Measurements from ENCODE around the gene HLCS.

Gene HLCS

GRCh38 chr21:36848730-36849274, 117.7 kb downstream of the HLCS start:
- no peaks in the 10 kb centered on the region for H3K9me3 ChIP-seq (ENCODE audit: control insufficient read depth, insufficient read depth, low read depth, low read length)
- peaks cover 7% of the 10 kb centered on the region for H3K4me1 ChIP-seq (ENCODE audit: control insufficient read depth, insufficient read depth, low read length)
- H3K27ac ChIP-seq (ENCODE audit: extremely low read depth, low read depth, low read length), result no peak overlapping the region
- H3K36me3 ChIP-seq (ENCODE audit: control insufficient read depth in 2 of 2, insufficient read depth in 1 of 2, low read length in 2 of 2), result no peaks in the 10 kb centered on the region
- no peak overlapping the region for H3K4me3 ChIP-seq (ENCODE audit: low read depth, low read length)
- TF ChIP-seq ZNF211 (tag by site-specific recombination; IDR thresholded peaks at IDR 0.05; ENCODE audit: low read depth) (peak; percentile 73; the same call in 1 of the 2 replicates), REPIN1 (tag by site-specific recombination; IDR thresholded peaks at IDR 0.05; ENCODE audit: low read depth) (no peak)
- POLR2A ChIA-PET, result no interaction called here
- CTCF ChIA-PET, result interaction anchor here (0.6 to 1.0 kb wide), 6 partner anchors 22 to 499 kb away, joined by 3 to 5 read pairs (median 4); no protein-coding TSS in a partner anchor

- no peaks in the 10 kb centered on the region for H3K36me3 ChIP-seq (ENCODE audit: control insufficient read depth in 2 of 2, insufficient read depth in 1 of 2, low read length in 2 of 2)
- H3K4me3 ChIP-seq (ENCODE audit: low read depth, low read length), result no peak overlapping the region
- TF ChIP-seq GLIS1 (tag by site-specific recombination; IDR thresholded peaks at IDR 0.05) (no peak), ZNF18 (tag by site-specific recombination; IDR thresholded peaks at IDR 0.05) (no peak), ZNF530 (tag by site-specific recombination; IDR thresholded peaks at IDR 0.05; ENCODE audit: low read depth) (no peak), ZNF629 (tag by site-specific recombination; IDR thresholded peaks at IDR 0.05) (0 out of 2 replicates have a peak, but pooled peaks have one; percentile 51), ZBTB17 (tag by site-specific recombination; IDR thresholded peaks at IDR 0.05) (peak; percentile 59; the same call in 1 of the 2 replicates), ZNF155 (tag by site-specific recombination; IDR thresholded peaks at IDR 0.05) (no peak), ZNF184 (tag by site-specific recombination; IDR thresholded peaks at IDR 0.05) (0 out of 2 replicates have a peak, but pooled peaks have one; percentile 6), KLF10 (tag by site-specific recombination; IDR thresholded peaks at IDR 0.05) (0 out of 2 replicates have a peak, but pooled peaks have one; percentile 36), PRDM1 (tag by site-specific recombination; IDR thresholded peaks at IDR 0.05) (peak; percentile 70), ZNF423 (tag by site-specific recombination; IDR thresholded peaks at IDR 0.05) (no peak), SP7 (tag by site-specific recombination; IDR thresholded peaks at IDR 0.05) (peak; percentile 46; the same call in 1 of the 2 replicates), ZNF10 (tag by site-specific recombination; IDR thresholded peaks at IDR 0.05) (0 out of 2 replicates have a peak, but pooled peaks have one; percentile 58), ZNF660 (tag by site-specific recombination; IDR thresholded peaks at IDR 0.05) (0 out of 2 replicates have a peak, but pooled peaks have one; percentile 24), BCL11A (tag by site-specific recombination; IDR thresholded peaks at IDR 0.05; ENCODE audit: low read depth) (no peak), KLF8 (tag by site-specific recombination; IDR thresholded peaks at IDR 0.05) (0 out of 2 replicates have a peak, but pooled peaks have one; percentile 5), ZEB2 (tag by site-specific recombination; IDR thresholded peaks at IDR 0.05) (peak; percentile 59; the same call in 1 of the 2 replicates)
- no peak overlapping the region for H3K27ac ChIP-seq (ENCODE audit: extremely low read depth, low read depth, low read length)
- ChIA-PET POLR2A (no interaction called here), CTCF (interaction anchor here (0.6 to 1.1 kb wide), 4 partner anchors 9 to 216 kb away, joined by 3 to 5 read pairs (median 4); no protein-coding TSS in a partner anchor)
- H3K4me1 ChIP-seq (ENCODE audit: control insufficient read depth, insufficient read depth, low read length), result peaks cover 7% of the 10 kb centered on the region
- no peaks in the 10 kb centered on the region for H3K9me3 ChIP-seq (ENCODE audit: control insufficient read depth, insufficient read depth, low read depth, low read length)
These were observed 119.3 kb downstream of the HLCS start for GRCh38 chr21:36847189-36847588.

- H3K27ac ChIP-seq (ENCODE audit: extremely low read depth, low read depth, low read length), result no peak overlapping the region
- CTCF ChIA-PET, result interaction anchor here (0.6 to 1.1 kb wide), 5 partner anchors 9 to 216 kb away, joined by 3 to 5 read pairs (median 4); no protein-coding TSS in a partner anchor
- H3K4me3 ChIP-seq (ENCODE audit: low read depth, low read length), result no peak overlapping the region
- POLR2A ChIA-PET, result no interaction called here
- no peak for TF ChIP-seq SCRT1 (tag by site-specific recombination; IDR thresholded peaks at IDR 0.05; ENCODE audit: borderline replicate concordance)
- no peak for TF ChIP-seq ZNF398 (tag by site-specific recombination; IDR thresholded peaks at IDR 0.05)
- no peak for TF ChIP-seq SCRT2 (tag by site-specific recombination; IDR thresholded peaks at IDR 0.05)
- no peak for TF ChIP-seq ZNF707 (tag by site-specific recombination; IDR thresholded peaks at IDR 0.05)
- no peak for TF ChIP-seq ZNF112 (tag by site-specific recombination; IDR thresholded peaks at IDR 0.05)
- TF ChIP-seq ZNF548 (tag by site-specific recombination; IDR thresholded peaks at IDR 0.05), result no peak
- no peak for TF ChIP-seq ZNF19 (tag by site-specific recombination; IDR thresholded peaks at IDR 0.05; ENCODE audit: low read depth)
- no peak for TF ChIP-seq ZNF654 (tag by site-specific recombination; IDR thresholded peaks at IDR 0.05; ENCODE audit: low read depth)
- no peak for TF ChIP-seq ZNF423 (tag by site-specific recombination; IDR thresholded peaks at IDR 0.05)
- TF ChIP-seq WT1 (tag by site-specific recombination; IDR thresholded peaks at IDR 0.05), result no peak
- TF ChIP-seq IKZF3 (tag by site-specific recombination; IDR thresholded peaks at IDR 0.05), result no peak
- H3K36me3 ChIP-seq (ENCODE audit: control insufficient read depth in 2 of 2, insufficient read depth in 1 of 2, low read length in 2 of 2), result no peaks in the 10 kb centered on the region
- H3K9me3 ChIP-seq (ENCODE audit: control insufficient read depth, insufficient read depth, low read depth, low read length), result no peaks in the 10 kb centered on the region
- H3K4me1 ChIP-seq (ENCODE audit: control insufficient read depth, insufficient read depth, low read length), result peaks cover 7% of the 10 kb centered on the region
These were observed 119.8 kb downstream of the HLCS start for GRCh38 chr21:36846631-36847030.
